Panc1 (cell line): ENCODE measurements around the gene KLF11. TPM values are rescaled to one million over a fixed set of nuclear protein-coding genes. Genes with fewer than 3 reads are reported as not detected.

ENCODE experiments used
- ATAC-seq: fragments of 200-7000 bp; cut with Tn5 transposase; 2 replicates; pipeline ENCODE4 v1.9.1; 2020; ENCODE audit warnings: mild to moderate bottlenecking, moderate library complexity
- BruUV-seq: library from RNA; stranded (reverse); fragments of 400-500 nt; replicated peaks from 2 replicates; lab custom pipeline; 2021; lab: Mats Ljungman, UMichigan
- CTCF ChIA-PET: fragments of 300-600 bp; sonication (Branson Sonifier 250); formaldehyde crosslinking; loops from one replicate; lab custom pipeline; 2022; ENCODE audit warnings: antibody characterized with exemption; lab: Charles Lee
- POLR2A ChIA-PET: fragments of 300-600 bp; sonication (Branson Sonifier 250); formaldehyde crosslinking; loops from one replicate; lab custom pipeline; 2022; ENCODE audit warnings: antibody characterized with exemption; lab: Charles Lee
- DNase-seq: peaks from one replicate; pipeline ENCODE4 v3.0.0-alpha.2; 2010; ENCODE audit warnings: low read depth, low spot score
- H3K27ac ChIP-seq: 2 replicates; pipeline ENCODE4 v1.5.1; 2011; ENCODE audit warnings: mild to moderate bottlenecking, low read length, inconsistent platforms
- H3K27me3 ChIP-seq: fragments of 200-500 bp; sonication (Bioruptor generic); 2 replicates; pipeline ENCODE4 v1.6.0; 2014; ENCODE audit warnings: low read length, inconsistent platforms; ENCODE audit not compliant: control insufficient read depth, insufficient read depth
- H3K36me3 ChIP-seq: fragments of 200-500 bp; sonication (Bioruptor generic); 2 replicates; pipeline ENCODE4 v1.5.1; 2014; ENCODE audit warnings: inconsistent platforms, mild to moderate bottlenecking, low read length, moderate library complexity; ENCODE audit not compliant: control insufficient read depth, insufficient read depth
- H3K4me1 ChIP-seq: 2 replicates; pipeline ENCODE4 v1.5.1; 2011; ENCODE audit warnings: inconsistent platforms, mild to moderate bottlenecking, low read length, moderate library complexity; ENCODE audit not compliant: control insufficient read depth, insufficient read depth
- H3K4me3 ChIP-seq, 2 experiments: 2 replicates each; pipeline ENCODE4 v1.5.1; 2011 to 2012; ENCODE audit warnings: low read depth in 2 of 2, low read length in 2 of 2, mild to moderate bottlenecking in 2 of 2, inconsistent platforms in 1 of 2, moderate library complexity in 1 of 2
- H3K9me3 ChIP-seq: fragments of 200-500 bp; sonication (Bioruptor generic); 2 replicates; pipeline ENCODE4 v1.5.1; 2014; ENCODE audit warnings: low read depth, mild to moderate bottlenecking, inconsistent platforms, low read length, moderate library complexity; ENCODE audit not compliant: control insufficient read depth, insufficient read depth
- POLR2AphosphoS5 ChIP-seq: IDR thresholded peaks from 2 replicates; pipeline ENCODE4 v1.6.1; 2012; ENCODE audit warnings: mild to moderate bottlenecking, low read depth, low read length, moderate library complexity
- SIN3A ChIP-seq: IDR thresholded peaks from 2 replicates; pipeline ENCODE4 v1.6.1; 2012; ENCODE audit warnings: low read depth, mild to moderate bottlenecking, low read length, moderate library complexity, borderline replicate concordance; ENCODE audit not compliant: insufficient read depth
- TCF7L2 ChIP-seq: IDR thresholded peaks from 2 replicates; pipeline ENCODE4 v1.6.1; 2011; ENCODE audit warnings: mild to moderate bottlenecking, low read depth, low read length, inconsistent platforms
- in situ Hi-C: cut with HindIII; loops from 2 replicates; pipeline ENCODE4 v1.10.0; 2016; ENCODE audit warnings: low sequenced_read_pairs, low pct_unique_long_range_greater_than_20kb
- intact Hi-C: fragments of 100-400 bp; cut with micrococcal nuclease; formaldehyde crosslinking; loops from one replicate; pipeline ENCODE4 v1.10.0; 2022; ENCODE audit not compliant: unreplicated experiment
- total RNA-seq: library from RNA; stranded (reverse); gene quantifications from one replicate; pipeline ENCODE4 v1.2.1, GENCODE V29; 2021; ENCODE audit not compliant: unreplicated experiment
- TF ChIP-seq, protein P1 (sequence below): fragments of 450-650 bp; IDR thresholded peaks from 2 replicates; pipeline ENCODE4 v1.5.1; 2017; ENCODE audit warnings: mild to moderate bottlenecking
- TF ChIP-seq, protein P2 (sequence below), 2 experiments: IDR thresholded peaks; 2 replicates each; pipeline ENCODE4 v1.6.1; 2011 to 2012; ENCODE audit warnings: low read depth in 2 of 2, control low read depth in 1 of 2, low read length in 1 of 2, mild to moderate bottlenecking in 1 of 2, moderate library complexity in 1 of 2; ENCODE audit not compliant: insufficient read depth in 1 of 2

The KLF11 gene
- total RNA-seq, 1 experiment from 2014 or later, result 23.7 TPM

DNA sequence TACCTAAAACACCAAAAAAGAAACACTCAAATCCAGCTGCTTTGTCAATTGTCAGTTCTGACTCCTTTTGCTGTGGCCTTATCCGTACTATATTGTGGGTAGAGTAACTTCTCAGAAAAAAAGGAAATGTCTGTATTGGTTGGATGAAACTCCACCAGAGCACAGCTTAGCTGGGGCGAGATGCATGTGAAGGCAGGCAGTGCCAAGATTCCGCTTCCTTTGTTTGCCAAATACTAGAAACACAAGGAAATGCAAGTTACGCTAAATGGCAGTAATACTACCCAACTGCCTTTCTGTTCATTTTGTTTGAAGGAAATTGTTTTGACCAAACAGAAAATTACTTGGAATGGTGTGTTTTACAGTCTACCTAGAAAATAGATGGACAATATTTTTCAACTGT is 10.0 kb downstream of the KLF11 start:
- ChIA-PET CTCF (no interaction called here), POLR2A (no interaction called here)
- intact Hi-C loops, result no loop called here
- ATAC-seq (no peak), DNase-seq (no peak)
- TF ChIP-seq TCF7L2 (no peak), SIN3A (no peak), POLR2AphosphoS5 (no peak)
- TF ChIP-seq, protein P1, sequence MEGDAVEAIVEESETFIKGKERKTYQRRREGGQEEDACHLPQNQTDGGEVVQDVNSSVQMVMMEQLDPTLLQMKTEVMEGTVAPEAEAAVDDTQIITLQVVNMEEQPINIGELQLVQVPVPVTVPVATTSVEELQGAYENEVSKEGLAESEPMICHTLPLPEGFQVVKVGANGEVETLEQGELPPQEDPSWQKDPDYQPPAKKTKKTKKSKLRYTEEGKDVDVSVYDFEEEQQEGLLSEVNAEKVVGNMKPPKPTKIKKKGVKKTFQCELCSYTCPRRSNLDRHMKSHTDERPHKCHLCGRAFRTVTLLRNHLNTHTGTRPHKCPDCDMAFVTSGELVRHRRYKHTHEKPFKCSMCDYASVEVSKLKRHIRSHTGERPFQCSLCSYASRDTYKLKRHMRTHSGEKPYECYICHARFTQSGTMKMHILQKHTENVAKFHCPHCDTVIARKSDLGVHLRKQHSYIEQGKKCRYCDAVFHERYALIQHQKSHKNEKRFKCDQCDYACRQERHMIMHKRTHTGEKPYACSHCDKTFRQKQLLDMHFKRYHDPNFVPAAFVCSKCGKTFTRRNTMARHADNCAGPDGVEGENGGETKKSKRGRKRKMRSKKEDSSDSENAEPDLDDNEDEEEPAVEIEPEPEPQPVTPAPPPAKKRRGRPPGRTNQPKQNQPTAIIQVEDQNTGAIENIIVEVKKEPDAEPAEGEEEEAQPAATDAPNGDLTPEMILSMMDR, result no peak
- TF ChIP-seq, protein P2, sequence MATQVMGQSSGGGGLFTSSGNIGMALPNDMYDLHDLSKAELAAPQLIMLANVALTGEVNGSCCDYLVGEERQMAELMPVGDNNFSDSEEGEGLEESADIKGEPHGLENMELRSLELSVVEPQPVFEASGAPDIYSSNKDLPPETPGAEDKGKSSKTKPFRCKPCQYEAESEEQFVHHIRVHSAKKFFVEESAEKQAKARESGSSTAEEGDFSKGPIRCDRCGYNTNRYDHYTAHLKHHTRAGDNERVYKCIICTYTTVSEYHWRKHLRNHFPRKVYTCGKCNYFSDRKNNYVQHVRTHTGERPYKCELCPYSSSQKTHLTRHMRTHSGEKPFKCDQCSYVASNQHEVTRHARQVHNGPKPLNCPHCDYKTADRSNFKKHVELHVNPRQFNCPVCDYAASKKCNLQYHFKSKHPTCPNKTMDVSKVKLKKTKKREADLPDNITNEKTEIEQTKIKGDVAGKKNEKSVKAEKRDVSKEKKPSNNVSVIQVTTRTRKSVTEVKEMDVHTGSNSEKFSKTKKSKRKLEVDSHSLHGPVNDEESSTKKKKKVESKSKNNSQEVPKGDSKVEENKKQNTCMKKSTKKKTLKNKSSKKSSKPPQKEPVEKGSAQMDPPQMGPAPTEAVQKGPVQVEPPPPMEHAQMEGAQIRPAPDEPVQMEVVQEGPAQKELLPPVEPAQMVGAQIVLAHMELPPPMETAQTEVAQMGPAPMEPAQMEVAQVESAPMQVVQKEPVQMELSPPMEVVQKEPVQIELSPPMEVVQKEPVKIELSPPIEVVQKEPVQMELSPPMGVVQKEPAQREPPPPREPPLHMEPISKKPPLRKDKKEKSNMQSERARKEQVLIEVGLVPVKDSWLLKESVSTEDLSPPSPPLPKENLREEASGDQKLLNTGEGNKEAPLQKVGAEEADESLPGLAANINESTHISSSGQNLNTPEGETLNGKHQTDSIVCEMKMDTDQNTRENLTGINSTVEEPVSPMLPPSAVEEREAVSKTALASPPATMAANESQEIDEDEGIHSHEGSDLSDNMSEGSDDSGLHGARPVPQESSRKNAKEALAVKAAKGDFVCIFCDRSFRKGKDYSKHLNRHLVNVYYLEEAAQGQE (IDR thresholded peaks at IDR 0.05; ENCODE audit: insufficient read depth in 1 of 2, low read depth in 2 of 2, low read length in 1 of 2), result no peak
- in situ Hi-C loops, result no loop called here
- no peak overlapping the region for H3K27ac ChIP-seq
- BruUV-seq, result no TSS peak
- H3K4me3 ChIP-seq, result no peak overlapping the region
- H3K9me3 ChIP-seq, result no peaks in the 10 kb centered on the region
- H3K4me1 ChIP-seq, result peaks cover 19% of the 10 kb centered on the region
- H3K27me3 ChIP-seq, result no peaks in the 10 kb centered on the region
- H3K36me3 ChIP-seq, result peaks cover 17% of the 10 kb centered on the region

DNA sequence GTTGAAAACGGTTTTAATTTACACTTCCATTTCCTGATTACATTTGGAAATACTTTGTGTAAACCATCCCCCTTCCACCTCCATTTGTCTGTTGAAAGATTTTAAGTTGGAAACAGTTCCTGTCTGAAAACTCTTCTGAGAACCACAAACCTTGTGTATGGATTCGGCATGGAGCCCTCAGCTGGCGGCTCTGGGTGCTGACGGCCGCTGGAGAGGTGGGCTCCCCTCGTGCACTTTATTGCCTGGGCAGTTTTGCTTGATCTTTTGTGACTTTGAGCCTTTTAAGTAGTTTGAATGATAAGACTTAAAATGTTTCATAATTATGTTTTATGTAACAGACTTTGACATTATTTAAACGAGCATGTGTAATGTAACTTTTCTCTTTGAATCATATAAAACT is 11.1 kb downstream of the KLF11 start:
- ChIA-PET CTCF (no interaction called here), POLR2A (no interaction called here)
- in situ Hi-C loops (no loop called here), intact Hi-C loops (no loop called here)
- Histone ChIP-seq H3K4me1 (peaks cover 19% of the 10 kb centered on the region), H3K4me3 (no peak overlapping the region), H3K9me3 (no peaks in the 10 kb centered on the region), H3K27ac (no peak overlapping the region), H3K36me3 (peaks cover 13% of the 10 kb centered on the region), H3K27me3 (no peaks in the 10 kb centered on the region)
- no TSS peak for BruUV-seq
- TF ChIP-seq, protein P2 (IDR thresholded peaks at IDR 0.05; ENCODE audit: insufficient read depth in 1 of 2, low read depth in 2 of 2, low read length in 1 of 2), result no peak
- no peak for TF ChIP-seq POLR2AphosphoS5
- TF ChIP-seq TCF7L2, result no peak
- TF ChIP-seq, protein P1, result no peak
- no peak for TF ChIP-seq SIN3A
- DNase-seq (no peak), ATAC-seq (no peak)
